Peyer's patch (tissue), 4 donors: ENCODE results near the gene TSEN34.

ENCODE experiments used
- CTCF ChIP-seq, 6 experiments: fragments of 450-650 bp in 4 of 6; fragments of 200-600 bp in 2 of 6; sonication (generic) in 1 of 6; IDR thresholded peaks; one replicate each; pipeline ENCODE4 v1.5.1; 2017 to 2019; ENCODE audit warnings: antibody characterized with exemption in 6 of 6, mild to moderate bottlenecking in 3 of 6, moderate library complexity in 1 of 6
- POLR2A ChIP-seq, 2 donors: fragments of 450-650 bp; IDR thresholded peaks; one replicate each; pipeline ENCODE4 v1.5.1; 2017; ENCODE audit warnings: antibody characterized with exemption in 2 of 2, mild to moderate bottlenecking in 2 of 2, moderate library complexity in 2 of 2

- TF ChIP-seq CTCF (IDR thresholded peaks at IDR 0.05): no peak
- TF ChIP-seq POLR2A (IDR thresholded peaks at IDR 0.05): no peak
Observed at GRCh38 chr19:54196536-54196935, 5.4 kb downstream of the TSEN34 start.
